IMR-90 (cell line): ENCODE results near the gene BAZ2B. TPM values are rescaled to one million over a fixed set of nuclear protein-coding genes. Genes with fewer than 3 reads are reported as not detected.
"Not testable (repeated sequence)": the region's sequence is repeated elsewhere in the genome, so short reads cannot be mapped to it uniquely, and the experiment has no call there.

Experiments used
- ATAC-seq: fragments of 200-7000 bp; cut with Tn5 transposase; 2 replicates; pipeline ENCODE4 v1.9.1; 2020; ENCODE audit warnings: low read depth, mild to moderate bottlenecking, moderate library complexity
- BruUV-seq: library from RNA; stranded (reverse); fragments of 400-500 nt; replicated peaks from 2 replicates; lab custom pipeline; 2021; lab: Mats Ljungman, UMichigan
- CTCF ChIA-PET: fragments of 300-600 bp; formaldehyde crosslinking; extraction: SDS; loops from one replicate; lab custom pipeline; 2021; ENCODE audit warnings: antibody characterized with exemption; lab: Yijun Ruan, JAX
- POLR2A ChIA-PET: fragments of 300-600 bp; sonication (Branson Sonifier 250); formaldehyde crosslinking; loops from one replicate; lab custom pipeline; 2022; ENCODE audit warnings: antibody characterized with exemption; ENCODE audit not compliant: unreplicated experiment; lab: Charles Lee
- DNase-seq: peaks from one replicate; pipeline ENCODE4 v3.0.0; 2013
- H2AFZ ChIP-seq: replicated peaks from 2 replicates; pipeline ENCODE3; 2013; ENCODE audit warnings: low read length, mild to moderate bottlenecking; ENCODE audit not compliant: poor library complexity
- H2AK5ac ChIP-seq: 2 replicates; pipeline ENCODE4 v1.6.1; 2013; ENCODE audit warnings: low read depth, low read length, inconsistent platforms
- H2AK9ac ChIP-seq: replicated peaks from 2 replicates; pipeline ENCODE3; 2013; ENCODE audit warnings: mild to moderate bottlenecking, low read depth, low read length, moderate library complexity; ENCODE audit not compliant: poor library complexity
- H2BK120ac ChIP-seq: 2 replicates; pipeline ENCODE4 v1.6.1; 2013; ENCODE audit warnings: low read depth, low read length, inconsistent platforms
- H2BK15ac ChIP-seq: 3 replicates; pipeline ENCODE4 v1.6.1; 2013; ENCODE audit warnings: low read depth, low read length, inconsistent platforms
- H2BK20ac ChIP-seq: 2 replicates; pipeline ENCODE4 v1.6.1; 2013; ENCODE audit warnings: low read depth, mild to moderate bottlenecking, inconsistent platforms, low read length, moderate library complexity
- H2BK5ac ChIP-seq: 2 replicates; pipeline ENCODE4 v1.6.1; 2013; ENCODE audit warnings: mild to moderate bottlenecking, low read depth, low read length, inconsistent platforms; ENCODE audit not compliant: poor library complexity, severe bottlenecking
- H3K14ac ChIP-seq: replicated peaks from 2 replicates; pipeline ENCODE4 v1.6.1; 2013; ENCODE audit warnings: low read depth, low read length, inconsistent platforms
- H3K18ac ChIP-seq: 2 replicates; pipeline ENCODE4 v1.6.1; 2013; ENCODE audit warnings: low read depth, low read length, control low read depth
- H3K23ac ChIP-seq: 2 replicates; pipeline ENCODE4 v1.6.1; 2013; ENCODE audit warnings: low read depth, low read length, inconsistent platforms
- H3K27ac ChIP-seq: 2 replicates; pipeline ENCODE4 v1.5.1; 2013; ENCODE audit warnings: mild to moderate bottlenecking, control low read depth, low read length; ENCODE audit not compliant: insufficient read depth
- H3K27me3 ChIP-seq: 2 replicates; pipeline ENCODE4 v1.6.1; 2013; ENCODE audit warnings: low read length; ENCODE audit not compliant: control insufficient read depth, insufficient read depth
- H3K36me3 ChIP-seq: 2 replicates; pipeline ENCODE4 v1.6.1; 2013; ENCODE audit warnings: low read length, mixed read lengths; ENCODE audit not compliant: control insufficient read depth, insufficient read depth
- H3K4ac ChIP-seq: 2 replicates; pipeline ENCODE4 v1.6.1; 2013; ENCODE audit warnings: low read depth, low read length, inconsistent platforms
- H3K4me1 ChIP-seq: 2 replicates; pipeline ENCODE4 v1.6.1; 2013; ENCODE audit warnings: low read length, mixed read lengths; ENCODE audit not compliant: control insufficient read depth, insufficient read depth
- H3K4me2 ChIP-seq: 2 replicates; pipeline ENCODE4 v1.6.1; 2013; ENCODE audit warnings: low read depth, mild to moderate bottlenecking, control low read depth, low read length, moderate library complexity
- H3K4me3 ChIP-seq: 2 replicates; pipeline ENCODE4 v1.5.1; 2013; ENCODE audit warnings: low read depth, mild to moderate bottlenecking, control low read depth, low read length, moderate library complexity; ENCODE audit not compliant: insufficient read depth
- H3K56ac ChIP-seq: 2 replicates; pipeline ENCODE4 v1.6.1; 2013; ENCODE audit warnings: low read length, inconsistent platforms; ENCODE audit not compliant: insufficient read depth; ENCODE audit errors: extremely low read depth
- H3K79me1 ChIP-seq, 2 experiments: 2 replicates each; pipeline ENCODE4 v1.6.1; 2013; ENCODE audit warnings: low read length in 2 of 2, inconsistent platforms in 1 of 2, low read depth in 1 of 2
- H3K9ac ChIP-seq: 2 replicates; pipeline ENCODE4 v1.6.1; 2013; ENCODE audit warnings: low read depth, low read length, control low read depth
- H3K9me1 ChIP-seq: 2 replicates; pipeline ENCODE4 v1.6.1; 2013; ENCODE audit warnings: low read length, inconsistent platforms; ENCODE audit not compliant: insufficient read depth
- H3K9me3 ChIP-seq: 2 replicates; pipeline ENCODE4 v1.6.1; 2013; ENCODE audit warnings: low read length; ENCODE audit not compliant: control insufficient read depth, insufficient read depth
- H4K20me1 ChIP-seq: 2 replicates; pipeline ENCODE4 v1.6.1; 2013; ENCODE audit warnings: low read length, inconsistent platforms; ENCODE audit not compliant: insufficient read depth
- H4K5ac ChIP-seq: 2 replicates; pipeline ENCODE4 v1.6.1; 2013; ENCODE audit warnings: mild to moderate bottlenecking, low read depth, low read length, control low read depth
- H4K8ac ChIP-seq, 2 experiments: 2 replicates each; pipeline ENCODE4 v1.6.1; 2013; ENCODE audit warnings: low read depth in 2 of 2, low read length in 2 of 2, control low read depth in 1 of 2, inconsistent platforms in 1 of 2
- H4K91ac ChIP-seq: 2 replicates; pipeline ENCODE4 v1.6.1; 2013; ENCODE audit warnings: low read depth, low read length, inconsistent platforms; ENCODE audit not compliant: insufficient read depth
- CEBPB ChIP-seq: IDR thresholded peaks from 2 replicates; pipeline ENCODE4 v1.6.1; 2012; ENCODE audit warnings: low read depth, low read length, improper control_type of control experiment
- MAFK ChIP-seq: IDR thresholded peaks from 2 replicates; pipeline ENCODE4 v1.6.1; 2012; ENCODE audit warnings: low read depth, low read length, improper control_type of control experiment
- RAD21 ChIP-seq: IDR thresholded peaks from 2 replicates; pipeline ENCODE4 v1.6.1; 2012; ENCODE audit warnings: low read length, improper control_type of control experiment
- RCOR1 ChIP-seq: IDR thresholded peaks from 2 replicates; pipeline ENCODE4 v1.6.1; 2012; ENCODE audit warnings: mild to moderate bottlenecking, low read length, improper control_type of control experiment; ENCODE audit not compliant: insufficient replicate concordance
- USF2 ChIP-seq: fragments of 150-350 bp; IDR thresholded peaks from 2 replicates; pipeline ENCODE4 v1.6.1; 2017; ENCODE audit warnings: mild to moderate bottlenecking, antibody characterized with exemption, low read length, low read depth
- WGBS, 2 experiments: methylation state at CpG; one replicate each; pipeline versions ENCODE4 v1.1.5 to v1.1.7; 2013; ENCODE audit warnings: missing lambda C conversion rate in 2 of 2; ENCODE audit not compliant: insufficient read length in 1 of 2; ENCODE audit errors: extremely low coverage in 2 of 2; 5-methylcytosine and 5-hydroxymethylcytosine counted together
- dilution Hi-C: fragments of 300-500 bp; cut with HindIII; formaldehyde crosslinking; loops from one replicate; pipeline ENCODE4 v1.14.3; 2018; ENCODE audit warnings: low sequenced_read_pairs; ENCODE audit not compliant: unreplicated experiment
- in situ Hi-C: fragments of 300-500 bp; cut with MboI; formaldehyde crosslinking; loops from 3 replicates; pipeline ENCODE4 v1.14.3; 2019; ENCODE audit warnings: low sequenced_read_pairs, inconsistent platforms, mixed read lengths
- intact Hi-C: fragments of 100-400 bp; cut with micrococcal nuclease; formaldehyde crosslinking; loops from 2 replicates; pipeline ENCODE4 v1.10.0; 2022
- polyA plus RNA-seq, 3 experiments: library from polyadenylated mRNA; depleted of rRNA; stranded (reverse); fragments of >200 nt; gene quantifications; 2 replicates each; pipeline ENCODE4 v1.2.3, GENCODE V29; 2012; ENCODE audit warnings: low replicate concordance in 1 of 3
- total RNA-seq: library from RNA; depleted of rRNA; stranded (reverse); fragments of >200 nt; gene quantifications from 2 replicates; pipeline ENCODE4 v1.2.3, GENCODE V29; 2012

BAZ2B gene
- total and polyA plus RNA-seq, 2 of the 4 experiments (the other 2 are of a cell fraction), result 8.9 to 42.1 TPM

GRCh38 chr2:159402790-159403189 is 213.6 kb downstream of the BAZ2B start:
- H3K79me1 ChIP-seq, result no peaks in the 10 kb centered on the region
- no peaks in the 10 kb centered on the region for H3K4me1 ChIP-seq
- H2BK20ac ChIP-seq, result no peak overlapping the region
- H3K36me3 ChIP-seq, result no peaks in the 10 kb centered on the region; the same call in 1 of the 2 replicates
- no peak overlapping the region for H3K4ac ChIP-seq
- no peak overlapping the region for H3K9ac ChIP-seq
- no peak overlapping the region for H4K5ac ChIP-seq
- H3K23ac ChIP-seq, result no peak overlapping the region
- no peak overlapping the region for H4K91ac ChIP-seq
- dilution Hi-C loops, result no loop called here
- no peak overlapping the region for H2BK15ac ChIP-seq
- POLR2A ChIA-PET, result no interaction called here
- in situ Hi-C loops, result no loop called here
- no peak overlapping the region for H2AK9ac ChIP-seq
- no peak overlapping the region for H4K8ac ChIP-seq
- H3K27me3 ChIP-seq, result no peaks in the 10 kb centered on the region
- H3K27ac ChIP-seq, result no peak overlapping the region
- H3K9me1 ChIP-seq, result no peaks in the 10 kb centered on the region
- DNase-seq (no peak), ATAC-seq (no peak)
- TF ChIP-seq MAFK (no peak), USF2 (no peak), RAD21 (no peak), CEBPB (no peak), RCOR1 (no peak)
- H4K20me1 ChIP-seq, result no peaks in the 10 kb centered on the region
- no peak overlapping the region for H3K4me2 ChIP-seq
- CTCF ChIA-PET, result no interaction called here
- no peak overlapping the region for H3K18ac ChIP-seq
- H2BK5ac ChIP-seq, result no peak overlapping the region
- no TSS peak for BruUV-seq
- no peak overlapping the region for H3K56ac ChIP-seq
- no peak overlapping the region for H2AFZ ChIP-seq
- WGBS, 2 experiments, result no CpG with 5 or more reads among the region's 2 CpGs
- H3K9me3 ChIP-seq, result no peaks in the 10 kb centered on the region
- no peak overlapping the region for H3K14ac ChIP-seq
- no peak overlapping the region for H3K4me3 ChIP-seq
- intact Hi-C loops, result no loop called here
- H2BK120ac ChIP-seq, result no peak overlapping the region
- no peak overlapping the region for H2AK5ac ChIP-seq

- H3K4me3 ChIP-seq, H3K23ac ChIP-seq, H3K79me1 ChIP-seq, ATAC-seq, dilution Hi-C loops, H2BK5ac ChIP-seq, H2AK9ac ChIP-seq, H3K14ac ChIP-seq, H3K56ac ChIP-seq, H3K36me3 ChIP-seq, CTCF ChIA-PET, in situ Hi-C loops, H2BK15ac ChIP-seq, H4K91ac ChIP-seq, H3K9me1 ChIP-seq, H3K27ac ChIP-seq, H2AFZ ChIP-seq, H3K4ac ChIP-seq, H4K8ac ChIP-seq, H4K5ac ChIP-seq, H3K18ac ChIP-seq, H3K4me1 ChIP-seq, H3K27me3 ChIP-seq, H2AK5ac ChIP-seq, intact Hi-C loops, H2BK120ac ChIP-seq, POLR2A ChIA-PET, H3K4me2 ChIP-seq, H3K9me3 ChIP-seq, H2BK20ac ChIP-seq, H4K20me1 ChIP-seq, BruUV-seq, H3K9ac ChIP-seq, DNase-seq: not testable (repeated sequence)
- no CpG with 5 or more reads among the region's 5 CpGs for whole genome bisulfite sequencing, 2 experiments
Observed at GRCh38 chr2:159402160-159402559, 214.2 kb downstream of the BAZ2B start.
